ENCODE results near the gene MTNR1A.

GRCh38 chr4:186486172-186486571 is 69.2 kb downstream of the MTNR1A start:
- no peak for TF ChIP-seq EZH2 (IDR thresholded peaks at IDR 0.05; ENCODE audit: low read length)
- TF ChIP-seq CTCF (optimal IDR thresholded peaks at IDR 0.05 in 1 of 3, IDR thresholded peaks at IDR 0.05 in 1 of 3, conservative IDR thresholded peaks at IDR 0.05 in 1 of 3; ENCODE audit: extremely low read depth in 1 of 3, insufficient read depth in 2 of 3, low read length in 3 of 3), result no peak

Data from keratinocyte (primary cell).